PFSK-1 (cell line): ENCODE results near the gene DNAH17.

Source experiments
- POLR2AphosphoS5 ChIP-seq: IDR thresholded peaks from 2 replicates; pipeline ENCODE4 v1.6.1; 2012; ENCODE audit warnings: low read depth, mild to moderate bottlenecking, control low read depth, low read length, moderate library complexity
- TAF1 ChIP-seq: IDR thresholded peaks from 2 replicates; pipeline ENCODE4 v1.6.1; 2012; ENCODE audit warnings: low read length, control low read depth, borderline replicate concordance; ENCODE audit not compliant: insufficient read depth
- TF ChIP-seq, protein P1 (sequence below), 2 experiments: IDR thresholded peaks; 2 replicates each; pipeline versions ENCODE4 v1.6.1 to v1.8.0; 2011 to 2012; ENCODE audit warnings: low read depth in 2 of 2, low read length in 2 of 2, control low read depth in 1 of 2, inconsistent platforms in 1 of 2, mild to moderate bottlenecking in 1 of 2, moderate library complexity in 1 of 2; ENCODE audit not compliant: insufficient read depth in 1 of 2

DNA sequence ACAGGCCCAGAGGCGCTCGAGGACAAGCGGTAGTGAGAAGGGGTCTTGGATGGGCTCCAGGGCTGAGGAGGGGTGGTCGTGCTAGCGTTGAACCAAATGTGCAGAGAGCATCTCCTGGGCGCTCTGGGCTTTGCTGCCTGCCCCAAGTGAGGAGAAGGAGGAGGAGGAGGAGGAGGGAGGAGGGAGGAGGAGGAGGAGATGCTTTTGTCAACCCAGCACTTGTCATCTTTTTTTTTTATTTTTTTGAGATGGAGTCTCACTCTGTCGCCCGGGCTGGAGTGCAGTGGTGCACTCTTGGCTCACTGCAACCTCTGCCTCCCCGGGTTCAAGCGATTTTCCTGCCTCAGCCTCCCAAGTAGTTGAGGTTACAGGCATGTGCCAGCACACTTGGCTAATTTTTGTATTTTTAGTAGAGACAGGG, 138.9 kb downstream of the DNAH17 start:
- TF ChIP-seq, protein P1, sequence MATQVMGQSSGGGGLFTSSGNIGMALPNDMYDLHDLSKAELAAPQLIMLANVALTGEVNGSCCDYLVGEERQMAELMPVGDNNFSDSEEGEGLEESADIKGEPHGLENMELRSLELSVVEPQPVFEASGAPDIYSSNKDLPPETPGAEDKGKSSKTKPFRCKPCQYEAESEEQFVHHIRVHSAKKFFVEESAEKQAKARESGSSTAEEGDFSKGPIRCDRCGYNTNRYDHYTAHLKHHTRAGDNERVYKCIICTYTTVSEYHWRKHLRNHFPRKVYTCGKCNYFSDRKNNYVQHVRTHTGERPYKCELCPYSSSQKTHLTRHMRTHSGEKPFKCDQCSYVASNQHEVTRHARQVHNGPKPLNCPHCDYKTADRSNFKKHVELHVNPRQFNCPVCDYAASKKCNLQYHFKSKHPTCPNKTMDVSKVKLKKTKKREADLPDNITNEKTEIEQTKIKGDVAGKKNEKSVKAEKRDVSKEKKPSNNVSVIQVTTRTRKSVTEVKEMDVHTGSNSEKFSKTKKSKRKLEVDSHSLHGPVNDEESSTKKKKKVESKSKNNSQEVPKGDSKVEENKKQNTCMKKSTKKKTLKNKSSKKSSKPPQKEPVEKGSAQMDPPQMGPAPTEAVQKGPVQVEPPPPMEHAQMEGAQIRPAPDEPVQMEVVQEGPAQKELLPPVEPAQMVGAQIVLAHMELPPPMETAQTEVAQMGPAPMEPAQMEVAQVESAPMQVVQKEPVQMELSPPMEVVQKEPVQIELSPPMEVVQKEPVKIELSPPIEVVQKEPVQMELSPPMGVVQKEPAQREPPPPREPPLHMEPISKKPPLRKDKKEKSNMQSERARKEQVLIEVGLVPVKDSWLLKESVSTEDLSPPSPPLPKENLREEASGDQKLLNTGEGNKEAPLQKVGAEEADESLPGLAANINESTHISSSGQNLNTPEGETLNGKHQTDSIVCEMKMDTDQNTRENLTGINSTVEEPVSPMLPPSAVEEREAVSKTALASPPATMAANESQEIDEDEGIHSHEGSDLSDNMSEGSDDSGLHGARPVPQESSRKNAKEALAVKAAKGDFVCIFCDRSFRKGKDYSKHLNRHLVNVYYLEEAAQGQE (IDR thresholded peaks at IDR 0.05; ENCODE audit: insufficient read depth in 1 of 2, low read depth in 2 of 2, low read length in 2 of 2): no peak
- TF ChIP-seq POLR2AphosphoS5 (no peak), TAF1 (no peak)
